Body of pancreas (tissue), 4 donors: ENCODE measurements around the gene RGPD8.
"Not testable (repeated sequence)": the region's sequence is repeated elsewhere in the genome, so short reads cannot be mapped to it uniquely, and the experiment has no call there.

ENCODE experiments used
- POLR2A ChIP-seq, 3 donors: fragments of 450-650 bp; IDR thresholded peaks; one replicate each; pipeline ENCODE4 v1.6.1; 2016; ENCODE audit warnings: antibody characterized with exemption in 3 of 3, mild to moderate bottlenecking in 2 of 3
- TF ChIP-seq, protein P1 (sequence below), 7 experiments: fragments of 450-650 bp in 4 of 7; fragments of 200-600 bp in 3 of 7; sonication (generic) in 3 of 7; IDR thresholded peaks; one replicate each; pipeline ENCODE4 v1.5.1; 2016 to 2019; ENCODE audit warnings: antibody characterized with exemption in 7 of 7

GRCh38 chr2:112435716-112436431, 2.4 kb upstream of the RGPD8 start:
- TF ChIP-seq, protein P1, sequence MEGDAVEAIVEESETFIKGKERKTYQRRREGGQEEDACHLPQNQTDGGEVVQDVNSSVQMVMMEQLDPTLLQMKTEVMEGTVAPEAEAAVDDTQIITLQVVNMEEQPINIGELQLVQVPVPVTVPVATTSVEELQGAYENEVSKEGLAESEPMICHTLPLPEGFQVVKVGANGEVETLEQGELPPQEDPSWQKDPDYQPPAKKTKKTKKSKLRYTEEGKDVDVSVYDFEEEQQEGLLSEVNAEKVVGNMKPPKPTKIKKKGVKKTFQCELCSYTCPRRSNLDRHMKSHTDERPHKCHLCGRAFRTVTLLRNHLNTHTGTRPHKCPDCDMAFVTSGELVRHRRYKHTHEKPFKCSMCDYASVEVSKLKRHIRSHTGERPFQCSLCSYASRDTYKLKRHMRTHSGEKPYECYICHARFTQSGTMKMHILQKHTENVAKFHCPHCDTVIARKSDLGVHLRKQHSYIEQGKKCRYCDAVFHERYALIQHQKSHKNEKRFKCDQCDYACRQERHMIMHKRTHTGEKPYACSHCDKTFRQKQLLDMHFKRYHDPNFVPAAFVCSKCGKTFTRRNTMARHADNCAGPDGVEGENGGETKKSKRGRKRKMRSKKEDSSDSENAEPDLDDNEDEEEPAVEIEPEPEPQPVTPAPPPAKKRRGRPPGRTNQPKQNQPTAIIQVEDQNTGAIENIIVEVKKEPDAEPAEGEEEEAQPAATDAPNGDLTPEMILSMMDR (IDR thresholded peaks at IDR 0.05): not testable (repeated sequence)
- not testable (repeated sequence) for TF ChIP-seq POLR2A (IDR thresholded peaks at IDR 0.05)
